SK-N-SH (cell line): ENCODE data around the gene SLC34A1. TPM values are rescaled to one million over a fixed set of nuclear protein-coding genes. Genes with fewer than 3 reads are reported as not detected.
"Not testable (repeated sequence)": the region's sequence is repeated elsewhere in the genome, so short reads cannot be mapped to it uniquely, and the experiment has no call there.

ENCODE experiments used
- CTCF ChIA-PET: fragments of 300-600, 350-600 bp; formaldehyde crosslinking; extraction: SDS; loops from one replicate; lab custom pipeline; 2021; lab: Yijun Ruan, JAX
- POLR2A ChIA-PET: fragments of 350-600 bp; sonication (Branson Sonifier 250); formaldehyde crosslinking; extraction: SDS; loops from one replicate; lab custom pipeline; 2020; ENCODE audit warnings: antibody characterized with exemption, inconsistent platforms; lab: Yijun Ruan, JAX
- DNase-seq: peaks from one replicate; pipeline ENCODE4 v3.0.0; 2012
- H2AFZ ChIP-seq: fragments of 200-600 bp; sonication (generic); 2 replicates; pipeline ENCODE4 v1.8.1; 2016; ENCODE audit warnings: antibody characterized with exemption, mild to moderate bottlenecking, low read depth
- H3F3A ChIP-seq: fragments of 200-600 bp; sonication (generic); replicated peaks from 2 replicates; pipeline ENCODE3; 2016; ENCODE audit warnings: antibody characterized with exemption, mild to moderate bottlenecking; ENCODE audit not compliant: insufficient read depth
- H3K27ac ChIP-seq, 2 experiments: fragments of 200-500 bp in 1 of 2; fragments of 200-600 bp in 1 of 2; sonication (Bioruptor generic) in 1 of 2; sonication (generic), shearing (Covaris generic) in 1 of 2; 2 replicates each; pipeline versions ENCODE4 v1.5.1 to v1.6.1; 2014 to 2016; ENCODE audit warnings: low read depth in 2 of 2, inconsistent platforms in 1 of 2, low read length in 1 of 2, mild to moderate bottlenecking in 1 of 2, mixed read lengths in 1 of 2
- H3K27me3 ChIP-seq: fragments of 200-600 bp; sonication (generic), shearing (Covaris generic); 2 replicates; pipeline ENCODE4 v1.6.1; 2016; ENCODE audit warnings: mixed run types; ENCODE audit not compliant: insufficient read depth
- H3K36me3 ChIP-seq, 2 experiments: fragments of 200-500 bp in 1 of 2; fragments of 200-600 bp in 1 of 2; sonication (Bioruptor generic) in 1 of 2; sonication (generic) in 1 of 2; replicated peaks in 1 of 2; 2 replicates each; pipeline versions ENCODE3 to v1.5.1; 2014 to 2016; ENCODE audit warnings: low read length in 1 of 2, mild to moderate bottlenecking in 1 of 2; ENCODE audit not compliant: insufficient read depth in 2 of 2, control insufficient read depth in 1 of 2
- H3K4me1 ChIP-seq, 2 experiments: fragments of 200-500 bp in 1 of 2; fragments of 200-600 bp in 1 of 2; sonication (Bioruptor generic) in 1 of 2; sonication (generic), shearing (Covaris generic) in 1 of 2; 2 replicates each; pipeline versions ENCODE4 v1.5.1 to v1.6.1; 2014 to 2016; ENCODE audit warnings: low read depth in 1 of 2, low read length in 1 of 2, mixed run types in 1 of 2; ENCODE audit not compliant: insufficient read depth in 2 of 2, control insufficient read depth in 1 of 2
- H3K4me2 ChIP-seq: fragments of 200-600 bp; sonication (generic), shearing (Covaris generic); 2 replicates; pipeline ENCODE4 v1.6.1; 2017; ENCODE audit warnings: mixed run types
- H3K4me3 ChIP-seq, 2 experiments: fragments of 200-500 bp in 1 of 2; fragments of 200-600 bp in 1 of 2; sonication (Bioruptor generic) in 1 of 2; sonication (generic), shearing (Covaris generic) in 1 of 2; 2 replicates each; pipeline versions ENCODE4 v1.5.1 to v1.8.1; 2014 to 2016; ENCODE audit warnings: low read depth in 2 of 2, inconsistent platforms in 1 of 2, low read length in 1 of 2, mild to moderate bottlenecking in 1 of 2, mixed read lengths in 1 of 2, moderate library complexity in 1 of 2
- H3K79me2 ChIP-seq: fragments of 200-600 bp; sonication (generic); 2 replicates; pipeline ENCODE4 v1.8.1; 2017; ENCODE audit warnings: mild to moderate bottlenecking; ENCODE audit not compliant: insufficient read depth
- H3K9ac ChIP-seq: fragments of 200-600 bp; sonication (generic); 2 replicates; pipeline ENCODE4 v1.6.1; 2017; ENCODE audit warnings: mixed run types
- H3K9me2 ChIP-seq: fragments of 200-600 bp; sonication (generic); 2 replicates; pipeline ENCODE4 v1.6.1; 2017; ENCODE audit warnings: mixed run types
- H3K9me3 ChIP-seq: fragments of 200-600 bp; sonication (generic); 2 replicates; pipeline ENCODE4 v1.6.1; 2017; ENCODE audit warnings: mixed run types, mild to moderate bottlenecking, moderate library complexity
- H4K20me1 ChIP-seq: fragments of 200-600 bp; sonication (generic); 2 replicates; pipeline ENCODE4 v1.6.1; 2017; ENCODE audit warnings: mild to moderate bottlenecking, mixed run types; ENCODE audit not compliant: insufficient read depth
- GATA2 ChIP-seq: sonication (generic); formaldehyde crosslinking; IDR thresholded peaks from 2 replicates; pipeline ENCODE4 v1.5.0; 2020; ENCODE audit warnings: mild to moderate bottlenecking, missing genetic modification reagents
- MXI1 ChIP-seq: IDR thresholded peaks from 2 replicates; pipeline ENCODE4 v1.6.1; 2012; ENCODE audit warnings: mild to moderate bottlenecking, low read depth, low read length, improper control_type of control experiment
- SIN3A ChIP-seq: IDR thresholded peaks from 2 replicates; pipeline ENCODE4 v1.6.1; 2012; ENCODE audit warnings: low read depth, mild to moderate bottlenecking, low read length, moderate library complexity, borderline replicate concordance
- WGBS: methylation state at CpG from one replicate; pipeline ENCODE4 v1.1.6; 2017; ENCODE audit warnings: low lambda C conversion rate; 5-methylcytosine and 5-hydroxymethylcytosine counted together
- polyA plus RNA-seq, 3 experiments: library from polyadenylated mRNA; depleted of rRNA; stranded (reverse); fragments of >200 nt; gene quantifications; 2 replicates each; pipeline ENCODE4 v1.2.3, GENCODE V29; 2012
- TF ChIP-seq, protein P1 (sequence below): IDR thresholded peaks from 2 replicates; pipeline ENCODE4 v1.4.0; 2012; ENCODE audit warnings: low read depth, borderline replicate concordance
- TF ChIP-seq, protein P2 (sequence below): IDR thresholded peaks from 2 replicates; pipeline ENCODE4 v1.4.0; 2012; ENCODE audit warnings: low read depth
- TF ChIP-seq, protein P3 (sequence below): fragments of 150-350 bp; IDR thresholded peaks from 2 replicates; pipeline ENCODE4 v1.6.1; 2016; ENCODE audit warnings: mild to moderate bottlenecking, low read depth, low read length
- TF ChIP-seq, protein P4 (sequence below): IDR thresholded peaks from 2 replicates; pipeline ENCODE4 v1.6.1; 2012; ENCODE audit warnings: mild to moderate bottlenecking, low read depth, low read length, moderate library complexity

The SLC34A1 gene
- polyA plus RNA-seq, 1 of the 3 experiments (the other 2 are of a cell fraction), result 0.03 TPM

DNA sequence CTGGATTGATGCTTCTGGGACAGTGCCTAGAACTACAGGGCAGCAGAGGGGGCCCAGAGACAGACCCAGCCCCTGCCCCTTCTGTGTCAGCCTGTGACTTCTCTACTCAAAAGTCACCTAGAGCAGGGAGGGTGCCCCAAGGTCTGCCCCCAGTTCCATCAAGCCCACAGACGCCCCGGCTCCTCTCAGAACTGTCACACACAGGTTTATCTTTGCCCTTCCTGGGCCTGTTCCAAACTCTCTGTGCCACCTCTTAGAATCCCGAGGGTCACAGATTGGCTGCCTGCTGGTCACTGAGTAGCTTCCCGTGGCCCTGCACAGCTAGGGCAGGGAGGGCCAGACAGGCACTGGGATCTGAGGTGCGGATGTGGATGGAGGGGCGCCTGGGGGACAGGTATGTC is 24.8 kb upstream of the SLC34A1 start:
- TF ChIP-seq MXI1, result no peak
- H3K4me3 ChIP-seq, result no peak overlapping the region
- no peak overlapping the region for H3K4me2 ChIP-seq
- no peak overlapping the region for H3K9ac ChIP-seq
- ChIA-PET CTCF (interaction anchor here (1.2 to 1.7 kb wide), 2 partner anchors 10 to 98 kb away, joined by 3 to 4 read pairs; no protein-coding TSS in a partner anchor), POLR2A (no interaction called here)
- H3K4me1 ChIP-seq, result peaks cover 4 to 15% of the 10 kb centered on the region in 2 experiments; a peak in 2 of 4 replicates
- H3K9me3 ChIP-seq, result no peaks in the 10 kb centered on the region
- H3K36me3 ChIP-seq, result no peaks in the 10 kb centered on the region
- no peak for DNase-seq
- H3K27me3 ChIP-seq, result no peaks in the 10 kb centered on the region
- WGBS, result 87% methylated on average over 6 of the region's 6 CpGs
- no peaks in the 10 kb centered on the region for H3K79me2 ChIP-seq
- no peak overlapping the region for H3K27ac ChIP-seq
- H3K9me2 ChIP-seq, result no peaks in the 10 kb centered on the region
- no peaks in the 10 kb centered on the region for H4K20me1 ChIP-seq
- no peak overlapping the region for H2AFZ ChIP-seq
- H3F3A ChIP-seq, result no peaks in the 10 kb centered on the region

DNA sequence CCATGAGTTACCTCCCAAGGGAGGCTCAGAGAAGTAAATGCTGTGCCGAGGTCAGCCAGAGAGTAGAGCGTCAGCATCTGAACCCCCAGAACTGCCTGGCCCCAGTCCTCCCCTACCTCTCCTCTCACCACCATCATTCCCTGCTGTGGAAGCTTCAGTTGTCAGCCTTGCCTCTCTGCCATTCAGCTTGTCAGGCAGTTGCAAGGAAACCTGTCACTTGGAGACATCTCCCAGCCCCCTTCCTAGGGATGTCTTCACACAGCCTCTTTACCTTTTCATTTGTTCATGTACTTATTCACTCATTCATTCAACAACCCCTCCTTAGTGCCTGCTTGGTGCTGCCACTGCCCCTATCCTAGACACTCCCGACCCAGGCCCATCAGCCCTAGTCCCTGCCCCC is 24.4 kb upstream of the SLC34A1 start:
- Histone ChIP-seq H4K20me1 (no peaks in the 10 kb centered on the region), H3K36me3 (no peaks in the 10 kb centered on the region), H3K9ac (no peak overlapping the region), H3K4me2 (no peak overlapping the region), H3K9me2 (no peaks in the 10 kb centered on the region), H3K27ac (no peak overlapping the region), H3K79me2 (no peaks in the 10 kb centered on the region), H3K27me3 (no peaks in the 10 kb centered on the region), H3K4me3 (no peak overlapping the region), H2AFZ (no peak overlapping the region), H3K4me1 (peaks cover 4 to 15% of the 10 kb centered on the region in 2 experiments; a peak in 2 of 4 replicates), H3K9me3 (no peaks in the 10 kb centered on the region), H3F3A (no peaks in the 10 kb centered on the region)
- POLR2A ChIA-PET, result no interaction called here
- WGBS, result 64% methylated on average over 3 of the region's 3 CpGs
- no peak for DNase-seq
- TF ChIP-seq SIN3A, result no peak
- TF ChIP-seq, protein P1, sequence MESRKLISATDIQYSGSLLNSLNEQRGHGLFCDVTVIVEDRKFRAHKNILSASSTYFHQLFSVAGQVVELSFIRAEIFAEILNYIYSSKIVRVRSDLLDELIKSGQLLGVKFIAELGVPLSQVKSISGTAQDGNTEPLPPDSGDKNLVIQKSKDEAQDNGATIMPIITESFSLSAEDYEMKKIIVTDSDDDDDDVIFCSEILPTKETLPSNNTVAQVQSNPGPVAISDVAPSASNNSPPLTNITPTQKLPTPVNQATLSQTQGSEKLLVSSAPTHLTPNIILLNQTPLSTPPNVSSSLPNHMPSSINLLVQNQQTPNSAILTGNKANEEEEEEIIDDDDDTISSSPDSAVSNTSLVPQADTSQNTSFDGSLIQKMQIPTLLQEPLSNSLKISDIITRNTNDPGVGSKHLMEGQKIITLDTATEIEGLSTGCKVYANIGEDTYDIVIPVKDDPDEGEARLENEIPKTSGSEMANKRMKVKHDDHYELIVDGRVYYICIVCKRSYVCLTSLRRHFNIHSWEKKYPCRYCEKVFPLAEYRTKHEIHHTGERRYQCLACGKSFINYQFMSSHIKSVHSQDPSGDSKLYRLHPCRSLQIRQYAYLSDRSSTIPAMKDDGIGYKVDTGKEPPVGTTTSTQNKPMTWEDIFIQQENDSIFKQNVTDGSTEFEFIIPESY, result no peak
- TF ChIP-seq, protein P2, sequence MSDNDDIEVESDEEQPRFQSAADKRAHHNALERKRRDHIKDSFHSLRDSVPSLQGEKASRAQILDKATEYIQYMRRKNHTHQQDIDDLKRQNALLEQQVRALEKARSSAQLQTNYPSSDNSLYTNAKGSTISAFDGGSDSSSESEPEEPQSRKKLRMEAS, result no peak
- TF ChIP-seq, protein P3, sequence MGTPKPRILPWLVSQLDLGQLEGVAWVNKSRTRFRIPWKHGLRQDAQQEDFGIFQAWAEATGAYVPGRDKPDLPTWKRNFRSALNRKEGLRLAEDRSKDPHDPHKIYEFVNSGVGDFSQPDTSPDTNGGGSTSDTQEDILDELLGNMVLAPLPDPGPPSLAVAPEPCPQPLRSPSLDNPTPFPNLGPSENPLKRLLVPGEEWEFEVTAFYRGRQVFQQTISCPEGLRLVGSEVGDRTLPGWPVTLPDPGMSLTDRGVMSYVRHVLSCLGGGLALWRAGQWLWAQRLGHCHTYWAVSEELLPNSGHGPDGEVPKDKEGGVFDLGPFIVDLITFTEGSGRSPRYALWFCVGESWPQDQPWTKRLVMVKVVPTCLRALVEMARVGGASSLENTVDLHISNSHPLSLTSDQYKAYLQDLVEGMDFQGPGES, result no peak
- no peak for TF ChIP-seq GATA2
- TF ChIP-seq, protein P4, sequence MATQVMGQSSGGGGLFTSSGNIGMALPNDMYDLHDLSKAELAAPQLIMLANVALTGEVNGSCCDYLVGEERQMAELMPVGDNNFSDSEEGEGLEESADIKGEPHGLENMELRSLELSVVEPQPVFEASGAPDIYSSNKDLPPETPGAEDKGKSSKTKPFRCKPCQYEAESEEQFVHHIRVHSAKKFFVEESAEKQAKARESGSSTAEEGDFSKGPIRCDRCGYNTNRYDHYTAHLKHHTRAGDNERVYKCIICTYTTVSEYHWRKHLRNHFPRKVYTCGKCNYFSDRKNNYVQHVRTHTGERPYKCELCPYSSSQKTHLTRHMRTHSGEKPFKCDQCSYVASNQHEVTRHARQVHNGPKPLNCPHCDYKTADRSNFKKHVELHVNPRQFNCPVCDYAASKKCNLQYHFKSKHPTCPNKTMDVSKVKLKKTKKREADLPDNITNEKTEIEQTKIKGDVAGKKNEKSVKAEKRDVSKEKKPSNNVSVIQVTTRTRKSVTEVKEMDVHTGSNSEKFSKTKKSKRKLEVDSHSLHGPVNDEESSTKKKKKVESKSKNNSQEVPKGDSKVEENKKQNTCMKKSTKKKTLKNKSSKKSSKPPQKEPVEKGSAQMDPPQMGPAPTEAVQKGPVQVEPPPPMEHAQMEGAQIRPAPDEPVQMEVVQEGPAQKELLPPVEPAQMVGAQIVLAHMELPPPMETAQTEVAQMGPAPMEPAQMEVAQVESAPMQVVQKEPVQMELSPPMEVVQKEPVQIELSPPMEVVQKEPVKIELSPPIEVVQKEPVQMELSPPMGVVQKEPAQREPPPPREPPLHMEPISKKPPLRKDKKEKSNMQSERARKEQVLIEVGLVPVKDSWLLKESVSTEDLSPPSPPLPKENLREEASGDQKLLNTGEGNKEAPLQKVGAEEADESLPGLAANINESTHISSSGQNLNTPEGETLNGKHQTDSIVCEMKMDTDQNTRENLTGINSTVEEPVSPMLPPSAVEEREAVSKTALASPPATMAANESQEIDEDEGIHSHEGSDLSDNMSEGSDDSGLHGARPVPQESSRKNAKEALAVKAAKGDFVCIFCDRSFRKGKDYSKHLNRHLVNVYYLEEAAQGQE, result no peak
- CTCF ChIA-PET, result interaction anchor here (1.7 kb wide), 2 partner anchors 10 to 97 kb away, joined by 4 to 8 read pairs; no protein-coding TSS in a partner anchor

DNA sequence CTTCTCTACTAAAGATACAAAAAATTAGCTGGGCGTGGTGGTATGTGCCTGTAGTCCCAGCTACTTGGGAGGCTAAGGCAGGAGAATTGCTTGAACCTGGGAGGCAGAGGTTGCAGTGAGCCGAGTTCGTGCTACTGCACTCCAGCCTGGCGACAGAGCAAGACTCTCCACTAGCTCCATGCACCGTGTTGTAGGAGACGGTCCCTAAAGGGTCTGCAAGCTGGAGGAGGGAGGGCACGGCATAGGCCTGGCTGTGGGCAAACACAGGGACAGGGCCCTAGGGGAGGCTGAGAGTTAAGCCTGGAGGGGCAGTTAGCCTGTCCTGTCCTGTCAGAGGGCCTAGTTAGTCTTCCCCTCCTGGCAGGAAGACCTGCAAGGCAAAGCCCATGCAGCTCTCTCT is 23.5 kb upstream of the SLC34A1 start:
- H3F3A ChIP-seq, DNase-seq, H2AFZ ChIP-seq, H3K79me2 ChIP-seq, H3K9me2 ChIP-seq, H3K9ac ChIP-seq, H3K9me3 ChIP-seq, H3K27me3 ChIP-seq, H4K20me1 ChIP-seq, H3K4me2 ChIP-seq, H3K4me3 ChIP-seq, H3K27ac ChIP-seq, H3K36me3 ChIP-seq: not testable (repeated sequence)
- ChIA-PET POLR2A (interaction anchor here (0.6 to 1.7 kb wide), 2 partner anchors 8 to 158 kb away, joined by 3 to 8 read pairs; partner anchors contain the start of gene LMAN2), CTCF (interaction anchor here (1.0 to 1.7 kb wide), 6 partner anchors 9 to 97 kb away, joined by 4 to 8 read pairs (median 5); partner anchors contain the start of gene LMAN2)
- H3K4me1 ChIP-seq, result peaks cover 4 to 18% of the 10 kb centered on the region in 2 experiments; a peak in 2 of 4 replicates
- no CpG with 5 or more reads among the region's 7 CpGs for WGBS
